ENCODE results near the gene COA3.

DNA sequence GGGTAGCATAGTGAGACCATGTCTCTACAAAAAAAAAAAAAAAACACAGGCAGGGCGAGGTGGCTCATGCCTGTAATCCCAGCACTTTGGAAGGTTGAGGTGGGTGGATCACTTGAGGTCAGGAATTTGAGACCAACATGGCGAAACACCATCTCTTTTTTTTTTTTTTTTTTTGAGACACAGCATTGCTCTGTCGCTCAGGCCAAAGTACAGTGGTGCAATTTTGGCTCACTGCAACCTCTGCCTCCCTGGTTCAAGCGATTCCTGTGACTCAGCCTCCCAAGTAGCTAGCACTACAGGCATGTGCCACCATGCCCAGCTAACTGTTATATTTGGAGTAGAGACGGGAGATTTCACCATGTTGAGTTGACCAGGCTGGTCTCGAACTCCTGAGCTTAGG lies 32.4 kb downstream of the COA3 start:
- TF ChIP-seq, protein P1, sequence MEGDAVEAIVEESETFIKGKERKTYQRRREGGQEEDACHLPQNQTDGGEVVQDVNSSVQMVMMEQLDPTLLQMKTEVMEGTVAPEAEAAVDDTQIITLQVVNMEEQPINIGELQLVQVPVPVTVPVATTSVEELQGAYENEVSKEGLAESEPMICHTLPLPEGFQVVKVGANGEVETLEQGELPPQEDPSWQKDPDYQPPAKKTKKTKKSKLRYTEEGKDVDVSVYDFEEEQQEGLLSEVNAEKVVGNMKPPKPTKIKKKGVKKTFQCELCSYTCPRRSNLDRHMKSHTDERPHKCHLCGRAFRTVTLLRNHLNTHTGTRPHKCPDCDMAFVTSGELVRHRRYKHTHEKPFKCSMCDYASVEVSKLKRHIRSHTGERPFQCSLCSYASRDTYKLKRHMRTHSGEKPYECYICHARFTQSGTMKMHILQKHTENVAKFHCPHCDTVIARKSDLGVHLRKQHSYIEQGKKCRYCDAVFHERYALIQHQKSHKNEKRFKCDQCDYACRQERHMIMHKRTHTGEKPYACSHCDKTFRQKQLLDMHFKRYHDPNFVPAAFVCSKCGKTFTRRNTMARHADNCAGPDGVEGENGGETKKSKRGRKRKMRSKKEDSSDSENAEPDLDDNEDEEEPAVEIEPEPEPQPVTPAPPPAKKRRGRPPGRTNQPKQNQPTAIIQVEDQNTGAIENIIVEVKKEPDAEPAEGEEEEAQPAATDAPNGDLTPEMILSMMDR (IDR thresholded peaks at IDR 0.05), result no peak
- no peak for TF ChIP-seq POLR2A (IDR thresholded peaks at IDR 0.05)

Measured in esophagus squamous epithelium (tissue), 4 donors.